Liver (tissue), 9 donors: ENCODE measurements around the gene TMEM108. TPM values are rescaled to one million over a fixed set of nuclear protein-coding genes. Genes with fewer than 3 reads are reported as not detected.
A peak's percentile ranks its signal among the peaks of the same experiment; 100 is the strongest.

Experiments
- DNase-seq: peaks from one replicate; pipeline ENCODE4 v3.0.0-alpha.2; 2017; ENCODE audit warnings: low spot score
- H3K27ac ChIP-seq, 2 donors: one replicate each; pipeline ENCODE4 v1.7.0; 2013; ENCODE audit warnings: inconsistent platforms in 2 of 2, low read length in 2 of 2, control low read depth in 1 of 2, low read depth in 1 of 2, mild to moderate bottlenecking in 1 of 2
- H3K27me3 ChIP-seq, 4 donors: one replicate each; pipeline versions ENCODE4 v1.6.1 to v1.7.0; 2013; ENCODE audit warnings: low read length in 3 of 4, inconsistent platforms in 1 of 4, mild to moderate bottlenecking in 1 of 4, moderate library complexity in 1 of 4; ENCODE audit not compliant: control insufficient read depth in 4 of 4, insufficient read depth in 4 of 4
- H3K36me3 ChIP-seq, 4 donors: one replicate each; pipeline versions ENCODE4 v1.6.1 to v1.7.0; 2013; ENCODE audit warnings: low read length in 3 of 4, mild to moderate bottlenecking in 3 of 4, low read depth in 1 of 4, moderate library complexity in 1 of 4; ENCODE audit not compliant: control insufficient read depth in 4 of 4, insufficient read depth in 3 of 4
- H3K4me1 ChIP-seq, 4 donors: one replicate each; pipeline versions ENCODE4 v1.6.1 to v1.7.0; 2013; ENCODE audit warnings: low read length in 3 of 4, mild to moderate bottlenecking in 3 of 4, moderate library complexity in 1 of 4; ENCODE audit not compliant: control insufficient read depth in 4 of 4, insufficient read depth in 4 of 4
- H3K4me3 ChIP-seq, 3 donors: one replicate each; pipeline versions ENCODE4 v1.6.1 to v1.7.0; 2013; ENCODE audit warnings: low read length in 3 of 3, control low read depth in 1 of 3, low read depth in 1 of 3, mild to moderate bottlenecking in 1 of 3
- H3K9ac ChIP-seq, 2 donors: one replicate each; pipeline ENCODE4 v1.7.0; 2013; ENCODE audit warnings: low read length in 2 of 2, mild to moderate bottlenecking in 2 of 2, moderate library complexity in 2 of 2, control low read depth in 1 of 2, low read depth in 1 of 2
- H3K9me3 ChIP-seq, 4 donors: one replicate each; pipeline versions ENCODE4 v1.6.1 to v1.7.0; 2013; ENCODE audit warnings: low read length in 3 of 4; ENCODE audit not compliant: control insufficient read depth in 4 of 4
- GABPA ChIP-seq, 2 donors: IDR thresholded peaks in 1 of 2; conservative IDR thresholded peaks in 1 of 2; 2 replicates each; pipeline ENCODE4 v1.6.1; 2016; ENCODE audit warnings: antibody characterized with exemption in 2 of 2, mild to moderate bottlenecking in 1 of 2, moderate library complexity in 1 of 2
- HNF4A ChIP-seq, 2 donors: conservative IDR thresholded peaks; 2 replicates each; pipeline ENCODE4 v1.6.1; 2016; ENCODE audit warnings: antibody characterized with exemption in 2 of 2, mild to moderate bottlenecking in 2 of 2
- HNF4G ChIP-seq: IDR thresholded peaks from 2 replicates; pipeline ENCODE4 v1.6.1; 2016; ENCODE audit warnings: antibody characterized with exemption
- JUND ChIP-seq, 2 donors: IDR thresholded peaks; 2 replicates each; pipeline ENCODE4 v1.6.1; 2016; ENCODE audit warnings: antibody characterized with exemption in 2 of 2
- MAX ChIP-seq: IDR thresholded peaks from 2 replicates; pipeline ENCODE4 v1.6.1; 2016; ENCODE audit warnings: antibody characterized with exemption
- RAD21 ChIP-seq, 2 donors: IDR thresholded peaks; 2 replicates each; pipeline ENCODE4 v1.6.1; 2016; ENCODE audit warnings: antibody characterized with exemption in 2 of 2, mild to moderate bottlenecking in 2 of 2
- RXRA ChIP-seq, 2 donors: IDR thresholded peaks; 2 replicates each; pipeline ENCODE4 v1.6.1; 2017 to 2018; ENCODE audit warnings: antibody characterized with exemption in 2 of 2, mild to moderate bottlenecking in 1 of 2
- SP1 ChIP-seq: IDR thresholded peaks from 2 replicates; pipeline ENCODE4 v1.6.1; 2018; ENCODE audit warnings: antibody characterized with exemption, mild to moderate bottlenecking
- TAF1 ChIP-seq: conservative IDR thresholded peaks from 2 replicates; pipeline ENCODE4 v1.6.1; 2016; ENCODE audit warnings: antibody characterized with exemption, mild to moderate bottlenecking
- YY1 ChIP-seq: IDR thresholded peaks from 2 replicates; pipeline ENCODE4 v1.6.1; 2016; ENCODE audit warnings: antibody characterized with exemption, mild to moderate bottlenecking
- ZBTB33 ChIP-seq: IDR thresholded peaks from 2 replicates; pipeline ENCODE4 v1.6.1; 2016; ENCODE audit warnings: antibody characterized with exemption
- WGBS: extraction: QIAGEN DNeasy Blood & Tissue Kit; methylation state at CpG from one replicate; pipeline ENCODE4 v1.1.7; 2013; 5-methylcytosine and 5-hydroxymethylcytosine counted together
- polyA plus RNA-seq, 2 donors: library from polyadenylated mRNA; stranded (reverse) in 1 of 2; unstranded in 1 of 2; fragments of 200-250 nt in 1 of 2; fragments of >200 nt in 1 of 2; fragmentation: Nextera tagmentation in 1 of 2; extraction: Ambion mirVana in 1 of 2; gene quantifications; one replicate each; pipeline versions ENCODE4 v1.2.1 to v1.2.3, GENCODE V29; 2013 to 2015
- total RNA-seq, 2 donors: library from RNA; depleted of rRNA; stranded (reverse); fragments of >200 nt; gene quantifications; one replicate each; pipeline ENCODE4 v1.2.3, GENCODE V29; 2014
- TF ChIP-seq, protein P1 (sequence below): fragments of 150-350 bp; IDR thresholded peaks from 2 replicates; pipeline ENCODE4 v1.5.1; 2017; ENCODE audit warnings: improper control_type of control experiment, low read depth, low read length; ENCODE audit not compliant: missing input control
- donor health status: healthy.
- donor health status: healthy.
- donor health status: healthy.
- donor health status: healthy.
- donor health status: healthy.

TMEM108 gene
- total and polyA plus RNA-seq, 4 donors = 0.05 to 0.10 TPM; not detected in 2

GRCh38 chr3:133038731-133039375 is 662 bp downstream of the TMEM108 start:
- WGBS = 9% methylated on average over 31 of the region's 31 CpGs
- H3K27ac ChIP-seq = no peak overlapping the region
- H3K36me3 ChIP-seq = no peaks in the 10 kb centered on the region
- peaks cover 5 to 16% (median 8%) of the 10 kb centered on the region in 4 donors for H3K4me1 ChIP-seq
- no peak overlapping the region for H3K9ac ChIP-seq
- peaks cover 0 to 18% (median 7%) of the 10 kb centered on the region in 4 donors for H3K27me3 ChIP-seq
- H3K9me3 ChIP-seq = no peaks in the 10 kb centered on the region
- DNase-seq = no peak
- H3K4me3 ChIP-seq = peak overlapping the region; percentile 36 to 52 (median 50)
- TF ChIP-seq, protein P1, sequence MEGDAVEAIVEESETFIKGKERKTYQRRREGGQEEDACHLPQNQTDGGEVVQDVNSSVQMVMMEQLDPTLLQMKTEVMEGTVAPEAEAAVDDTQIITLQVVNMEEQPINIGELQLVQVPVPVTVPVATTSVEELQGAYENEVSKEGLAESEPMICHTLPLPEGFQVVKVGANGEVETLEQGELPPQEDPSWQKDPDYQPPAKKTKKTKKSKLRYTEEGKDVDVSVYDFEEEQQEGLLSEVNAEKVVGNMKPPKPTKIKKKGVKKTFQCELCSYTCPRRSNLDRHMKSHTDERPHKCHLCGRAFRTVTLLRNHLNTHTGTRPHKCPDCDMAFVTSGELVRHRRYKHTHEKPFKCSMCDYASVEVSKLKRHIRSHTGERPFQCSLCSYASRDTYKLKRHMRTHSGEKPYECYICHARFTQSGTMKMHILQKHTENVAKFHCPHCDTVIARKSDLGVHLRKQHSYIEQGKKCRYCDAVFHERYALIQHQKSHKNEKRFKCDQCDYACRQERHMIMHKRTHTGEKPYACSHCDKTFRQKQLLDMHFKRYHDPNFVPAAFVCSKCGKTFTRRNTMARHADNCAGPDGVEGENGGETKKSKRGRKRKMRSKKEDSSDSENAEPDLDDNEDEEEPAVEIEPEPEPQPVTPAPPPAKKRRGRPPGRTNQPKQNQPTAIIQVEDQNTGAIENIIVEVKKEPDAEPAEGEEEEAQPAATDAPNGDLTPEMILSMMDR = no peak
- no peak for TF ChIP-seq RXRA (IDR thresholded peaks at IDR 0.05)
- TF ChIP-seq ZBTB33 = no peak
- no peak for TF ChIP-seq YY1
- no peak for TF ChIP-seq TAF1
- TF ChIP-seq HNF4G = no peak
- TF ChIP-seq GABPA (IDR thresholded peaks at IDR 0.05 in 1 of 2, conservative IDR thresholded peaks at IDR 0.05 in 1 of 2) = no peak
- TF ChIP-seq SP1 = no peak
- TF ChIP-seq MAX = no peak

GRCh38 chr3:133040696-133041523 is 2.7 kb downstream of the TMEM108 start:
- Histone ChIP-seq H3K4me1 (peaks cover 5 to 16% (median 8%) of the 10 kb centered on the region in 4 donors), H3K4me3 (no peak overlapping the region), H3K9me3 (no peaks in the 10 kb centered on the region), H3K36me3 (no peaks in the 10 kb centered on the region), H3K27me3 (peaks cover 0 to 17% (median 7%) of the 10 kb centered on the region in 4 donors), H3K9ac (no peak overlapping the region), H3K27ac (no peak overlapping the region)
- 6% methylated on average over 6 of the region's 6 CpGs for WGBS
- peak; percentile 63 for DNase-seq
- TF ChIP-seq RAD21 (IDR thresholded peaks at IDR 0.05) (peak; percentile 97), HNF4A (conservative IDR thresholded peaks at IDR 0.05) (no peak), TAF1 (no peak), YY1 (no peak), JUND (IDR thresholded peaks at IDR 0.05) (no peak)
- TF ChIP-seq, protein P1 = peak; percentile 75
